Stimulated activated naive CD8-positive, alpha-beta T cell treated with anti-CD3 and anti-CD28 coated beads, Interleukin-15, Interleukin-2, amounts not matched to agents 100 ng/mL and 50 ng/mL, for 24 hours (primary cell): ENCODE measurements around the gene ZYG11A.
"Not testable (repeated sequence)": the region's sequence is repeated elsewhere in the genome, so short reads cannot be mapped to it uniquely, and the experiment has no call there.

Experiments
- H3K27ac Mint-ChIP-seq: one replicate; pipeline ENCODE4 v1.8.0; 2021; ENCODE audit warnings: mild to moderate bottlenecking, mixed read lengths
- H3K27me3 Mint-ChIP-seq: one replicate; pipeline ENCODE4 v1.8.0; 2021; ENCODE audit warnings: mixed read lengths
- H3K36me3 Mint-ChIP-seq: one replicate; pipeline ENCODE4 v1.8.0; 2021; ENCODE audit warnings: low read depth, mixed read lengths
- H3K4me1 Mint-ChIP-seq: one replicate; pipeline ENCODE4 v1.8.0; 2021; ENCODE audit warnings: low read depth, mixed read lengths
- H3K4me3 Mint-ChIP-seq: one replicate; pipeline ENCODE4 v1.8.0; 2021; ENCODE audit warnings: mild to moderate bottlenecking, mixed read lengths
- H3K9me3 Mint-ChIP-seq: one replicate; pipeline ENCODE4 v1.8.0; 2021; ENCODE audit warnings: mixed read lengths

Gene ZYG11A

GRCh38 chr1:52842643-52843310, at the start of gene ZYG11A:
Gene ZYG11A (plus strand): TSS chr1:52842760. CDS start chr1:52842884, 124 bp downstream.
- no peak within 1 kb of the TSS for H3K27ac Mint-ChIP-seq
- no peaks in the 10 kb centered on the region for H3K36me3 Mint-ChIP-seq
- H3K4me3 Mint-ChIP-seq, result peak within 1 kb of the TSS; percentile 55
- peaks cover 38% of the 10 kb centered on the region for H3K27me3 Mint-ChIP-seq
- no peaks in the 10 kb centered on the region for H3K9me3 Mint-ChIP-seq
- H3K4me1 Mint-ChIP-seq, result no peaks in the 10 kb centered on the region

GRCh38 chr1:52793717-52794116, 48.8 kb upstream of the ZYG11A start:
- not testable (repeated sequence) for H3K27ac Mint-ChIP-seq, H3K4me1 Mint-ChIP-seq, H3K27me3 Mint-ChIP-seq, H3K9me3 Mint-ChIP-seq, H3K4me3 Mint-ChIP-seq
- H3K36me3 Mint-ChIP-seq, result peaks cover 12% of the 10 kb centered on the region

GRCh38 chr1:52795464-52795863, 47.1 kb upstream of the ZYG11A start:
- no peaks in the 10 kb centered on the region for H3K4me1 Mint-ChIP-seq
- no peak overlapping the region for H3K27ac Mint-ChIP-seq
- no peaks in the 10 kb centered on the region for H3K9me3 Mint-ChIP-seq
- no peak overlapping the region for H3K4me3 Mint-ChIP-seq
- H3K27me3 Mint-ChIP-seq, result no peaks in the 10 kb centered on the region
- peaks cover 12% of the 10 kb centered on the region for H3K36me3 Mint-ChIP-seq

DNA sequence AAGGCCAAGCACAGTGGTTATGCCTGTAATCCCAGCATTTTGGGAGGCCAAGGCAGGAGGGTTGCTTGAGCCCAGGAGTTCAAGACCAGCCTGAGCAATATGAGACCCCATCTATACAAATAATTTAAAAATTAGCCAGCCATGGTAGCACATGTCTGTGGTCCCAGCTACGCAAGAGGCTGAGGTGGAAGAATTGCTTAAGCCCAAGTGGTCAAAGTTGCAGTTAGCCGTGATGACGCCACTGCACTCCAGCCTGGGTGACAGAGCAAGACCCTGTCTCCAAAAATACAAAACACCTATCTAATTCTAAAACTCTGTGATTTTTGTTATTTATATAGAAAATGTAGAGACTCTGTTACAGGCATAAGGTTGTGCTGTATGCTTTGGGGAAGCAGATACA, 44.2 kb upstream of the ZYG11A start:
- Mint-ChIP-seq H3K27ac (no peak overlapping the region), H3K36me3 (peaks cover 5% of the 10 kb centered on the region), H3K27me3 (no peaks in the 10 kb centered on the region), H3K4me3 (no peak overlapping the region), H3K4me1 (no peaks in the 10 kb centered on the region), H3K9me3 (no peaks in the 10 kb centered on the region)

DNA sequence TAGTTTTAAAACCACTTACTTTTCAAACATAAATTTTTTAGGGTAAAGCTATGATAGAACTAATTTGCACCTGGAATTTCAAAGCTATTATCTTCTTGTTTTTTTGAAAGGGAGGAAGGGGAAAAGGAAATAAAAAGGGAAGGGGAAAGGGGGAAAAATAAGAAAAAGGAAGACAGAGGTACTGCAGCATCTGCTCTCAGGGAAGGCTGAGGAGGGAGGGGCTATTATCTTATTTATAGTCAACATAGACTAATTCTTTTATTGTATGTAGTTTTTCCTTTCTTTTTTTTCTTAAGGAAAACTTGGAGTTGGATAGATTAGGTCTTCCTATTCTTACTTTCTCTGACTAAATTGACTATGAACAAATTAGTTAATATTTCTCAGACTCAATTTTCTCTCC, 41.5 kb upstream of the ZYG11A start:
- Mint-ChIP-seq H3K36me3 (peaks cover 5% of the 10 kb centered on the region), H3K27ac (no peak overlapping the region), H3K4me1 (no peaks in the 10 kb centered on the region), H3K27me3 (no peaks in the 10 kb centered on the region), H3K4me3 (no peak overlapping the region), H3K9me3 (no peaks in the 10 kb centered on the region)

- not testable (repeated sequence) for H3K27ac Mint-ChIP-seq, H3K27me3 Mint-ChIP-seq, H3K36me3 Mint-ChIP-seq, H3K4me1 Mint-ChIP-seq, H3K4me3 Mint-ChIP-seq, H3K9me3 Mint-ChIP-seq
These were observed 38.5 kb upstream of the ZYG11A start for GRCh38 chr1:52804083-52804482.

- no peaks in the 10 kb centered on the region for H3K27me3 Mint-ChIP-seq
- H3K9me3 Mint-ChIP-seq, result no peaks in the 10 kb centered on the region
- no peak overlapping the region for H3K4me3 Mint-ChIP-seq
- H3K27ac Mint-ChIP-seq, result no peak overlapping the region
- H3K4me1 Mint-ChIP-seq, result no peaks in the 10 kb centered on the region
- H3K36me3 Mint-ChIP-seq, result peaks cover 24% of the 10 kb centered on the region
These were observed 28.1 kb upstream of the ZYG11A start for GRCh38 chr1:52814465-52814864.

DNA sequence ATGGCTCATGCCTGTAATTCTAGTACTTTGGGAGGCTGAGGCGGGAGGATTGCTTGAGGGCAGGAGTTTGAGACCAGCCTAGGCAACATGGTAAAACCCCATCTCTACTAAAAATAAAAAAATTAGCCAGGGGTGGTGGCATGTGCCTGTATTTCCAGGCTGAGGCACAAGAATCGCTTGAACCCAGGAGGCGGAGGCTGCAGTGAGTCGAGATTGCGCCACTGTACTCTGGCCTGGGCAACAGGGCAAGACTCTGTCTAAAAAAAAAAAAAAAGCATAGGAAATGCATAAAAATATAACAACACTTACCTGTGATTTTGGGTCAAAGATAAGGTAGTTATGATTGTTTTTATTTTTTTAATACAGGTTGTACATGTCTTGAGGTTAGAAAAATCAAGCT, 21.7 kb upstream of the ZYG11A start:
- H3K36me3 Mint-ChIP-seq, result peaks cover 21% of the 10 kb centered on the region
- not testable (repeated sequence) for H3K27me3 Mint-ChIP-seq, H3K4me3 Mint-ChIP-seq, H3K4me1 Mint-ChIP-seq, H3K27ac Mint-ChIP-seq, H3K9me3 Mint-ChIP-seq

GRCh38 chr1:52825868-52826267, 16.7 kb upstream of the ZYG11A start:
- no peak overlapping the region for H3K4me3 Mint-ChIP-seq
- H3K9me3 Mint-ChIP-seq, result no peaks in the 10 kb centered on the region
- peaks cover 9% of the 10 kb centered on the region for H3K36me3 Mint-ChIP-seq

GRCh38 chr1:52834798-52835197, 7.8 kb upstream of the ZYG11A start:
- Mint-ChIP-seq H3K36me3 (no peaks in the 10 kb centered on the region), H3K4me3 (no peak overlapping the region), H3K9me3 (no peaks in the 10 kb centered on the region), H3K27me3 (peaks cover 12% of the 10 kb centered on the region), H3K4me1 (no peaks in the 10 kb centered on the region), H3K27ac (no peak overlapping the region)

More at GRCh38 chr1:52825868-52826267, 16.7 kb upstream of the ZYG11A start:
- no peak overlapping the region for H3K27ac Mint-ChIP-seq
- no peaks in the 10 kb centered on the region for H3K27me3 Mint-ChIP-seq
- H3K4me1 Mint-ChIP-seq, result no peaks in the 10 kb centered on the region

GRCh38 chr1:52836035-52836434, 6.5 kb upstream of the ZYG11A start:
- H3K4me1 Mint-ChIP-seq, result no peaks in the 10 kb centered on the region
- H3K9me3 Mint-ChIP-seq, result no peaks in the 10 kb centered on the region
- H3K27me3 Mint-ChIP-seq, result peaks cover 14% of the 10 kb centered on the region
- no peaks in the 10 kb centered on the region for H3K36me3 Mint-ChIP-seq
- no peak overlapping the region for H3K27ac Mint-ChIP-seq
- H3K4me3 Mint-ChIP-seq, result no peak overlapping the region

GRCh38 chr1:52839175-52839574, 3.4 kb upstream of the ZYG11A start:
- not testable (repeated sequence) for H3K9me3 Mint-ChIP-seq, H3K4me1 Mint-ChIP-seq, H3K27ac Mint-ChIP-seq, H3K36me3 Mint-ChIP-seq, H3K4me3 Mint-ChIP-seq
- H3K27me3 Mint-ChIP-seq, result peaks cover 35% of the 10 kb centered on the region

DNA sequence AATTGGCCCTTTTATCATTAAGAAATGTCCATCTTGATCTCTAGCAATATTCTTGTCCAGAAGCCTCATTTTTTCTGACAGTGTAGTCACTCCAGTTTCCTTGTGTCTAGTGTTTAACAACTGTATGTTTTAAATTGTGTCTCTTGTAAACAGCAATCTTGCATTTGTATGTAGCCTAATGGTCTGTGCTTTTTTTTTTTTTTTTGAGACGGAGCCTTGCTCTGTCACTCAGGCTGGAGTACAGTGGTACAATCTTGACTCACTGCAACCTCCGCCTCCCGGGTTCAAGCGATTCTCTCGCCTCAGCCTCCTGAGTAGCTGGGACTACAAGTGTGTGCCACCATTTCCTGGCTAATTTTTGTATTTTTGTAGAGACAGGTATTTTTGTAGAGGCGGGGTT, 2.6 kb downstream of the ZYG11A start:
- peaks cover 42% of the 10 kb centered on the region for H3K27me3 Mint-ChIP-seq
- not testable (repeated sequence) for H3K36me3 Mint-ChIP-seq, H3K4me1 Mint-ChIP-seq, H3K27ac Mint-ChIP-seq, H3K4me3 Mint-ChIP-seq, H3K9me3 Mint-ChIP-seq

- H3K27me3 Mint-ChIP-seq, result peaks cover 42% of the 10 kb centered on the region
These were observed 5.9 kb downstream of the ZYG11A start for GRCh38 chr1:52848423-52848822.

DNA sequence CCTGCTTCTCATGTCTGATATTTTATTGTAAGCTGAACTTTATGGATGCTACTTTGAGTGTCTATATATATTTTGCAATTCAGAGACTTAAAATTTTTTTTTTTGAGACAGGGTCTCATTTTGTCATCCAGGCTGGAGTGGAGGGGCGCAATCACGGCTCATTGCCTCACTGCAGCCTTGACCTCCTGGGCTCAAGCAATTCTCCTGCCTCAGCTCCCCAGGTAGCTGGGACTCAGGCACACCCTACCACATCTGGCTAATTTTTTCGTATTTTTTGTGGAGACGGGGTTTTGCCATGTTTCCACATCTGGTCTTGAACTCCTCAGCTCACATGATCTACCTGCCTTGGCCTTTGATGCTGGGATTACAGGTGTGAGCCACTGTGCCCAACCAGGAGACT, 8.4 kb downstream of the ZYG11A start:
- Mint-ChIP-seq H3K4me1 (no peaks in the 10 kb centered on the region), H3K36me3 (no peaks in the 10 kb centered on the region), H3K27ac (no peak overlapping the region), H3K27me3 (peaks cover 26% of the 10 kb centered on the region), H3K9me3 (no peaks in the 10 kb centered on the region), H3K4me3 (no peak overlapping the region)

More at GRCh38 chr1:52848423-52848822, 5.9 kb downstream of the ZYG11A start:
- Mint-ChIP-seq H3K27ac (no peak overlapping the region), H3K9me3 (no peaks in the 10 kb centered on the region), H3K4me1 (no peaks in the 10 kb centered on the region), H3K4me3 (no peak overlapping the region), H3K36me3 (no peaks in the 10 kb centered on the region)

DNA sequence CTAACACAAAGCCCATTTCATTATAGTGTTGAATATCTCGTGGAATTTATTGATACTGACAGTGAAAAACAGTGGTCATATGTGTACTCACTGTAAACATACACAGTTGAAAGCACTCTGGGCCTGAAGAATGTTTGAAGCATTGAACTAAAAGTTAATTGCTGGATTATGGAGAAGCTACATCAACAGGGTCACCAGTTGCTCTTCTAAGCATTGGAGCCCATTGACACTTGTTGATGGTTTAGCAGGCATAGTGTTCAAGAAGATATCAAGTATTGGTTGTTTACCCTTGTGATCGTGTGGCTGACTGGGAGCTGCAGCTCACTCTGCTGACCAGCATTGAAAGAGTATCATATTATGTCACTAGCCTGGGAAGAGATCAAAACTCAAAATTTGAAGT, 10.3 kb downstream of the ZYG11A start:
- Mint-ChIP-seq H3K4me3 (no peak overlapping the region), H3K4me1 (no peaks in the 10 kb centered on the region), H3K27me3 (peaks cover 21% of the 10 kb centered on the region), H3K9me3 (no peaks in the 10 kb centered on the region), H3K27ac (no peak overlapping the region), H3K36me3 (no peaks in the 10 kb centered on the region)
